Karpas-422 (cell line): Measurements from ENCODE around the gene CSRP1. TPM values are rescaled to one million over a fixed set of nuclear protein-coding genes. Genes with fewer than 3 reads are reported as not detected.

Experiments used
- DNase-seq: peaks from one replicate; pipeline ENCODE4 v3.0.0-alpha.2; 2015
- H2AFZ ChIP-seq: fragments of 200-600 bp; sonication (generic); 2 replicates; pipeline ENCODE4 v1.6.1; 2014; ENCODE audit warnings: antibody characterized with exemption, low read length, mixed read lengths
- H3K27ac ChIP-seq: fragments of 200-600 bp; sonication (generic); 2 replicates; pipeline ENCODE4 v1.5.1; 2014; ENCODE audit warnings: mild to moderate bottlenecking, low read length, moderate library complexity
- H3K27me3 ChIP-seq: fragments of 200-600 bp; sonication (generic); 2 replicates; pipeline ENCODE4 v1.6.1; 2014; ENCODE audit warnings: low read length, mixed read lengths
- H3K36me3 ChIP-seq: fragments of 200-600 bp; sonication (generic); 2 replicates; pipeline ENCODE4 v1.6.1; 2014; ENCODE audit warnings: low read length, mixed read lengths; ENCODE audit not compliant: insufficient read depth
- H3K4me1 ChIP-seq: fragments of 200-600 bp; sonication (generic); 2 replicates; pipeline ENCODE4 v1.6.1; 2014; ENCODE audit warnings: mild to moderate bottlenecking, low read length, mixed read lengths
- H3K4me2 ChIP-seq: fragments of 200-600 bp; sonication (generic); 2 replicates; pipeline ENCODE4 v1.6.1; 2014; ENCODE audit warnings: low read length, low read depth, mild to moderate bottlenecking; ENCODE audit not compliant: poor library complexity, severe bottlenecking
- H3K4me3 ChIP-seq: fragments of 200-600 bp; sonication (generic); 2 replicates; pipeline ENCODE4 v1.5.1; 2014; ENCODE audit warnings: mild to moderate bottlenecking, antibody characterized with exemption, low read length, mixed read lengths
- H3K79me2 ChIP-seq: fragments of 200-600 bp; sonication (generic); 2 replicates; pipeline ENCODE4 v1.6.1; 2014; ENCODE audit warnings: mild to moderate bottlenecking, low read length, mixed read lengths
- H3K9ac ChIP-seq: fragments of 200-600 bp; sonication (generic); 2 replicates; pipeline ENCODE4 v1.6.0; 2014; ENCODE audit warnings: low read length
- H3K9me2 ChIP-seq: fragments of 200-600 bp; sonication (generic), shearing (Covaris generic); replicated peaks from 2 replicates; pipeline ENCODE4 v1.6.0; 2014; ENCODE audit warnings: mild to moderate bottlenecking, low read length, moderate library complexity; ENCODE audit not compliant: insufficient read depth
- H3K9me3 ChIP-seq: fragments of 300-700, 200-600 bp; sonication (generic); 2 replicates; pipeline ENCODE4 v1.6.1; 2014; ENCODE audit warnings: low read length, mixed read lengths
- H4K20me1 ChIP-seq: fragments of 200-600 bp; sonication (generic); 2 replicates; pipeline ENCODE4 v1.6.1; 2014; ENCODE audit warnings: mild to moderate bottlenecking, antibody characterized with exemption, low read length, low read depth; ENCODE audit not compliant: insufficient read depth
- total RNA-seq: library from RNA; depleted of rRNA; stranded (reverse); fragments of >200 nt; shearing (Covaris generic); gene quantifications from 2 replicates; pipeline ENCODE4 v1.2.3, GENCODE V29; 2014; ENCODE audit warnings: low replicate concordance

CSRP1 gene
- total RNA-seq, 1 experiment from 2014 or later = 39.8 TPM

DNA sequence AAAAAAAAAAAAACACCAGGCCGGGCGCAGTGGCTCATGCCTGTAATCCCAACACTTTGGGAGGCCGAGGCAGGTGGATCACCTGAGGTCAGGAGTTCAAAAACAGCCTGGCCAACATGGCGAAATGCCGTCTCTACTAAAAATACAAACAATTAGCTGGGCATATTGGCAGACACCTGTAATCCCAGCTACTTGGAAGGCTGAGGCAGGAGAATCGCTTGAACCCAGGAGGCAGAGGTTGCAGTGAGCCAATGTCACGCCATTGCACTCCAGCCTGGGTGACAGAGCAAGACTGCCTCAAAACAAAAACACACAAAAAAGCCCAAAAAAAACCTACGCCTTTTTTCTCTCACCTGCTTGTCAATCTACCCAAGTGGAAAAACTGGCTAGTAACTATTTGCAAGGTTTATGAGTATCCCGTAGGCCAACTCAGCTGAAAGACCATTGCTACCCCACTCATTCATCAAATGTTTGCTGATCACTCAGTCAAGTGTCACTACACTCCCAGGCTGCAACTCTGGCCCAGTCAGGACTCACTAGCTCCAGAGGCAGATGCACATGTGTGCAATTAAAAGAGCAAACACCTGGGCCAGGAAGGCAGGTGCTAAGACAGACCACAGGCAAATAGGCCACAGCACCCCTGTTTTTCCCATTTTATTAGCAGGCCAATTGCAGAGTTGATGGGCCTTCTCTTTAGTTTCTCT lies 2.0 kb downstream of the CSRP1 start:
- Histone ChIP-seq H2AFZ (no peak overlapping the region), H3K36me3 (no peaks in the 10 kb centered on the region), H3K4me2 (peak overlapping the region; percentile 97), H3K27me3 (no peaks in the 10 kb centered on the region), H3K4me3 (peak overlapping the region; percentile 88), H4K20me1 (peaks cover under 1% of the 10 kb centered on the region; the same call in 1 of the 2 replicates), H3K9ac (peak overlapping the region; percentile 88), H3K79me2 (peaks cover 60% of the 10 kb centered on the region), H3K9me3 (no peaks in the 10 kb centered on the region), H3K4me1 (peaks cover 51% of the 10 kb centered on the region), H3K9me2 (no peaks in the 10 kb centered on the region), H3K27ac (peak overlapping the region; percentile 69)
- DNase-seq = no peak

DNA sequence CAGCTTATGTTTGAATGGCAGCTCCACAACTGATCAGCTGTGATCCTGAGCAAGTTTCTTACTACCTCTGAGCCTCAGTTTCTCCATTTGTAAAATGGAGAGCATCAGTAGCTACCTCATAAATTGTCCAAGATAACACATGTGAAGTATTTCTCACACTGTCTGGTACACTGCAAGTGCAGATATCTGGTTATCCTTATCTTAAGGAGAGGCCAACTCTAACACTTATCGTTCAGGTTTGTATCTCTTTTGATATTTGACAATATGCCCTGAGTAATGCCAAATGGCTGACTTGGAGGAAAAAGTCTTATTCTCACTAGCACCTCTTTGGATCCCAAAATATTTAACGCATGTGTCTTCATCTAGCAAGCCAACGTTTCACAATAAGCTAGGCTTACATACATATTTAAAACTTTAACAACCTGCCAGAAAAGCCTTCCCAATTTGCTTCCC lies 2.7 kb downstream of the CSRP1 start:
- Histone ChIP-seq H3K9me2 (no peaks in the 10 kb centered on the region), H3K36me3 (no peaks in the 10 kb centered on the region), H3K4me1 (peaks cover 43% of the 10 kb centered on the region), H3K27me3 (no peaks in the 10 kb centered on the region), H3K4me3 (no peak overlapping the region), H2AFZ (no peak overlapping the region), H4K20me1 (peaks cover 3% of the 10 kb centered on the region; the same call in 1 of the 2 replicates), H3K4me2 (peak overlapping the region; percentile 97), H3K9ac (no peak overlapping the region), H3K27ac (no peak overlapping the region), H3K79me2 (peaks cover 63% of the 10 kb centered on the region), H3K9me3 (no peaks in the 10 kb centered on the region)
- no peak for DNase-seq

DNA sequence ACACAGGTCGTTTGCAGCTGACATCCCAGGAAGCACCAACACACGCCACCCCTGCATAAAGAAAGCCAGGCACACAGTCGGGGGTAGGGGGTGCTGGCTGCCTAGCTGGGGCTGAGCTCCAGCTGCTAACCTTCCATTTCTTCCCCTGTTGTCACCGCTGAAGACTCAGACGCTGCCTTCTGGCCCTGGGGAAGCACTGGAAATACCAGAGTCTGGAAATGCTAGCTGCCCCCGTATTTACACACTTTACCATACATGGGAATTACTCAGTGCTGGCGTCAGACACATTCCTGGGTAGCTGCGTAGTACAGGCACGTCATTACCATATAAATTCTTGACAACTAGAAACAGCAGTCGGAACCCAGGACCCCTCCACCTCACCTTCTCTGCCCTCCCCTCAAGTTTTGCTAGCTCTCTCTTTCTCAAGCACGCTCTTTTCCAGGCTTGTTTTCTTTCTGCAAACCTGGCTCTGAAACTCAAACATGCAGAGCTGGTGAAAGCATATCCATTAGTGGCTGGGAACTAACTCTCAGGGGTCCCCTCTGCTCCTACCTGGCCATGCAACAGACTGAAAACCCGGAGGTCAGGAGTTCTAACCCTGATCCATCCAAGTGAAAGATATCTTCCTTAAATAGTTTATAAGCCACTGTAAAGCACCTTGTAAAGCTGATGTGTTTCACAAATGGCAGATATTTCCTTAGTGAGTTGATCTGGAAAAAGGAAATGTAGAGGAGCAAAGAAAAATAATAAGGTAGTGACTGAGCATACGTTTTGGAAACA lies 3.3 kb downstream of the CSRP1 start:
- Histone ChIP-seq H3K79me2 (peaks cover 69% of the 10 kb centered on the region), H3K4me2 (no peak overlapping the region), H3K36me3 (no peaks in the 10 kb centered on the region), H3K27me3 (no peaks in the 10 kb centered on the region), H4K20me1 (peaks cover 3% of the 10 kb centered on the region; the same call in 1 of the 2 replicates), H3K9me3 (no peaks in the 10 kb centered on the region), H3K9me2 (no peaks in the 10 kb centered on the region), H3K4me3 (no peak overlapping the region), H3K9ac (no peak overlapping the region), H2AFZ (no peak overlapping the region), H3K4me1 (peaks cover 41% of the 10 kb centered on the region), H3K27ac (no peak overlapping the region)
- no peak for DNase-seq

DNA sequence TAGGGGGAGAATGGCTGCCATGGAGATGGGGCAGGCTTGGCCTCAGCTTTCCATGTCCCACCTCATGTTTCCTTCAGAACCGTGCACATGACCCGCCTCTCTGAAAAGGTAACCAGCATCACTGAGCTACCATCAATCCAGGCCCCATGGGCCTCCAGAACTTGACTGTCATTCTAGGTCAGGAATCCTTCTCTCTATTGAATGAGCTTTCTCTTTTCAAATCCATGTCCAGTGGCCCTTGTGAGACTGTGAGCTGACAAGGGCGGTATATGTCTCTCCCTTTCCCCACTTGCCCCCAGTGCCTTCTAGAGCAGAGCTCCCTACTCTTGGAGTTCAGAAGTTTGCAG lies 4.4 kb downstream of the CSRP1 start:
- Histone ChIP-seq H3K79me2 (peaks cover 74% of the 10 kb centered on the region), H3K4me1 (peaks cover 35% of the 10 kb centered on the region), H2AFZ (no peak overlapping the region), H3K4me2 (no peak overlapping the region), H3K9ac (no peak overlapping the region), H3K27me3 (no peaks in the 10 kb centered on the region), H3K9me2 (no peaks in the 10 kb centered on the region), H4K20me1 (peaks cover 3% of the 10 kb centered on the region; the same call in 1 of the 2 replicates), H3K27ac (no peak overlapping the region), H3K9me3 (no peaks in the 10 kb centered on the region), H3K36me3 (no peaks in the 10 kb centered on the region), H3K4me3 (no peak overlapping the region)
- no peak for DNase-seq

DNA sequence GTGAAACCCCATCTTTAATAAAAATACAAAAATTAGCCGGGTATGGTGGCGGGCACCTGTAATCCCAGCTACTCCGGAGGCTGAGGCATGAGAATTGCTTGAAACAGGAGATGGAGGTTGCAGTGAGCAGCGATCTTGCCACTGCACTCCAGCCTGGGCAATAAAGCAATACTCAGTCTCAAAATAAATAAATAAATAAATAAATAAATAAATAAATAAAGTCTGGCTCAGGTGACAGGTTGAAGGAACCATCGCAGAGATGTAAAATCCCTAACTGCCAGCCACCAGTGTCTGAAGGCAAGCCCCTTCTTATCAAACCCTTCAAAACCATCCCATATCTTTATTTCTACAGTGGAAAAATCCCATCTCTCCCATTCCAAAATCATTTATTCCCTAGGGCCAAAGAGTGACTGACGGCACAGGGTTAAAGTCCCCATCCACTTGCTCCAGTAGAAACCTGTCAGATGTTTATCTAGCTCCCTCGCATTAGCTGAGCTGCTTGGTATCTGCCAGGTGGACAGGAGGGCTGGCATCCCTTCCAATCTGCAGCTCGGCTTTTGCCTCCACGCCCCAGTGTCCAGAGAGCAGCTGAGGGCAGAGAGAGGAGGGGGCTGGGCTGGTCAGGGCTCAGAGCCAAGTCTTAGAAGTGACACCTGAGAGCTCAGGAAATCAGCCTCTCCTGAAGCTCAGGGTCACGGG lies 5.0 kb downstream of the CSRP1 start:
- peaks cover 30% of the 10 kb centered on the region for H3K4me1 ChIP-seq
- no peak overlapping the region for H3K4me3 ChIP-seq
- no peaks in the 10 kb centered on the region for H3K9me2 ChIP-seq
- no peak overlapping the region for H3K4me2 ChIP-seq
- no peak overlapping the region for H3K9ac ChIP-seq
- no peak for DNase-seq
- no peaks in the 10 kb centered on the region for H3K27me3 ChIP-seq
- no peaks in the 10 kb centered on the region for H3K36me3 ChIP-seq
- no peaks in the 10 kb centered on the region for H3K9me3 ChIP-seq
- no peak overlapping the region for H3K27ac ChIP-seq
- peaks cover 3% of the 10 kb centered on the region; the same call in 1 of the 2 replicates for H4K20me1 ChIP-seq
- H2AFZ ChIP-seq = no peak overlapping the region
- peaks cover 74% of the 10 kb centered on the region for H3K79me2 ChIP-seq

DNA sequence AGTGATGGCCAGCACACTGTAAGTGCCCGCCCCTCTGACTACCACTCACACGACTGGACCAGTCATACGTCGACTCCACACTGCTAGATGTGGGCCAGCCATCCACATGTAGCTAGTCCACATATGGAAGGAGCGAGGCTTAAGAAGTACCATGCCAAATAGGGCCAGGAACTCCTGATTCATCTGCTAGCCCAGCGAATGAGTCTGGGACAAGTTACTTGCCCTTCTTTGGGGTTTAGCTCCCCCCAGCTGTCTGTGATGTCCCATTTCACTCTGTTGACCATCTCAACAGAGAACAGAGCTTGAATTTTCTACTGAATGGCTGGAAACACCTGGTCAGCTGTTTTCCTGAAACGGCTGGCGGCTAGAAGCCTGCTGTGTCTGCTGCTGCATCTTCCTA lies 5.8 kb downstream of the CSRP1 start:
- Histone ChIP-seq H2AFZ (no peak overlapping the region), H3K27ac (no peak overlapping the region), H3K9me2 (no peaks in the 10 kb centered on the region), H3K4me2 (no peak overlapping the region), H4K20me1 (peaks cover 3% of the 10 kb centered on the region; the same call in 1 of the 2 replicates), H3K4me1 (peaks cover 27% of the 10 kb centered on the region), H3K4me3 (no peak overlapping the region), H3K79me2 (peaks cover 73% of the 10 kb centered on the region), H3K36me3 (no peaks in the 10 kb centered on the region), H3K9me3 (no peaks in the 10 kb centered on the region), H3K27me3 (no peaks in the 10 kb centered on the region), H3K9ac (no peak overlapping the region)
- DNase-seq = no peak

DNA sequence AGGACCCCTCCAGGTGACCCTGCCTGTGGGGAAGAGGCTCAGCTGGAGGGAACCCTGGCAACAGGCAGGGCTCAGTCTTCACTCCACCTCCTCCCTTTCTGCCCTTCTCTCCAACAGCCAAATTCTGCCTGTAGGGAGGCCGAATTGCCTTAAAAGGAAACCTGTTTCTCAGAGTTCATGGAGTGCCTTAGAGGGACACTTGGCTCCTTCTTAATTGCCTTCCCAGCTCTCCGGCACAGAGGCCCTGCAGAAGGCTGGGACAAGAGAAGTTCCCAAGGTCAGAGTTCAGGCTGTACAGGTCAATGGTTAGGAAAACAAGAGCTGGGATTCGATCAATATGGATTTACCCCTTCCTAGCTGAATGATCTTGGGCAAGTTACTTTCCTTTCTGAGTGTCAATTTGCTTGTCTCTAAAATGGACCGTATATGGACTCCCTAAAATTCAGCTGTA lies 6.2 kb downstream of the CSRP1 start:
- Histone ChIP-seq H3K9me3 (no peaks in the 10 kb centered on the region), H3K27me3 (no peaks in the 10 kb centered on the region), H3K4me3 (no peak overlapping the region), H3K9ac (no peak overlapping the region), H3K9me2 (no peaks in the 10 kb centered on the region), H3K4me1 (peaks cover 22% of the 10 kb centered on the region), H3K27ac (no peak overlapping the region), H3K36me3 (no peaks in the 10 kb centered on the region; the same call in 1 of the 2 replicates), H3K79me2 (peaks cover 68% of the 10 kb centered on the region), H4K20me1 (peaks cover 3% of the 10 kb centered on the region; the same call in 1 of the 2 replicates), H2AFZ (no peak overlapping the region), H3K4me2 (no peak overlapping the region)
- no peak for DNase-seq
